ENCODE data around the gene RERE. TPM values are rescaled to one million over a fixed set of nuclear protein-coding genes. Genes with fewer than 3 reads are reported as not detected.

Gene RERE
- total RNA-seq, 2 experiments from 2014 or later: 96.6 to 101 TPM

GRCh38 chr1:8674912-8675311 is 142.5 kb downstream of the RERE start:
- H3K4me1 Mint-ChIP-seq: peaks cover 25% of the 10 kb centered on the region
- ChIA-PET CTCF (interaction anchor here (1.0 to 7.0 kb wide), 4 partner anchors 27 to 265 kb away, joined by 3 to 73 read pairs (median 12); no protein-coding TSS in a partner anchor), POLR2A (interaction anchor here (0.6 to 2.1 kb wide), 3 partner anchors 11 to 29 kb away, joined by 3 to 8 read pairs (median 3); no protein-coding TSS in a partner anchor)
- H3K27ac Mint-ChIP-seq: no peak overlapping the region
- H3K27me3 Mint-ChIP-seq: no peaks in the 10 kb centered on the region
- H3K4me3 Mint-ChIP-seq: no peak overlapping the region
- no peaks in the 10 kb centered on the region for H3K9me3 Mint-ChIP-seq
- peaks cover 7% of the 10 kb centered on the region for H3K36me3 Mint-ChIP-seq (ENCODE audit: low read depth)
- no peak for DNase-seq

- Mint-ChIP-seq H3K4me3 (no peak overlapping the region), H3K9me3 (no peaks in the 10 kb centered on the region), H3K36me3 (ENCODE audit: low read depth) (peaks cover 7% of the 10 kb centered on the region), H3K4me1 (peaks cover 30% of the 10 kb centered on the region), H3K27ac (no peak overlapping the region), H3K27me3 (no peaks in the 10 kb centered on the region)
- ChIA-PET CTCF (interaction anchor here (0.5 to 7.0 kb wide), 8 partner anchors 23 to 265 kb away, joined by 3 to 73 read pairs (median 4); no protein-coding TSS in a partner anchor), POLR2A (interaction anchor here (0.6 to 2.1 kb wide), 2 partner anchors 26 to 28 kb away, joined by 3 to 8 read pairs; no protein-coding TSS in a partner anchor)
- DNase-seq: no peak
Observed at GRCh38 chr1:8674481-8674880, 143.0 kb downstream of the RERE start.

GRCh38 chr1:8671306-8671917 is 146.0 kb downstream of the RERE start:
- POLR2A ChIA-PET: no interaction called here
- H3K36me3 Mint-ChIP-seq (ENCODE audit: low read depth): no peaks in the 10 kb centered on the region

GRCh38 chr1:8670371-8670818 is 147.0 kb downstream of the RERE start:
- CTCF ChIA-PET: interaction anchor here (0.8 to 7.0 kb wide), 15 partner anchors 9 to 261 kb away, joined by 3 to 73 read pairs (median 4); no protein-coding TSS in a partner anchor
- H3K4me1 Mint-ChIP-seq: peaks cover 39% of the 10 kb centered on the region
- H3K4me3 Mint-ChIP-seq: no peak overlapping the region
- H3K27ac Mint-ChIP-seq: no peak overlapping the region
- H3K36me3 Mint-ChIP-seq (ENCODE audit: low read depth): no peaks in the 10 kb centered on the region
- H3K27me3 Mint-ChIP-seq: no peaks in the 10 kb centered on the region
- no peak for DNase-seq
- POLR2A ChIA-PET: interaction anchor here (0.9 to 1.9 kb wide), 6 partner anchors 9 to 109 kb away, joined by 3 to 5 read pairs (median 4); no protein-coding TSS in a partner anchor
- H3K9me3 Mint-ChIP-seq: no peaks in the 10 kb centered on the region

More at GRCh38 chr1:8671306-8671917, 146.0 kb downstream of the RERE start:
- no peak overlapping the region for H3K4me3 Mint-ChIP-seq
- H3K27ac Mint-ChIP-seq: no peak overlapping the region
- H3K27me3 Mint-ChIP-seq: no peaks in the 10 kb centered on the region
- H3K9me3 Mint-ChIP-seq: no peaks in the 10 kb centered on the region
- CTCF ChIA-PET: interaction anchor here (0.6 to 7.0 kb wide), 20 partner anchors 9 to 509 kb away, joined by 3 to 73 read pairs (median 4); no protein-coding TSS in a partner anchor
- H3K4me1 Mint-ChIP-seq: peaks cover 39% of the 10 kb centered on the region
- DNase-seq: no peak

GRCh38 chr1:8669606-8670335 is 147.7 kb downstream of the RERE start:
- Mint-ChIP-seq H3K27me3 (no peaks in the 10 kb centered on the region), H3K36me3 (ENCODE audit: low read depth) (no peaks in the 10 kb centered on the region), H3K4me1 (peaks cover 39% of the 10 kb centered on the region), H3K27ac (no peak overlapping the region), H3K9me3 (no peaks in the 10 kb centered on the region), H3K4me3 (no peak overlapping the region)
- POLR2A ChIA-PET: interaction anchor here (0.9 to 1.9 kb wide), 9 partner anchors 10 to 109 kb away, joined by 3 to 12 read pairs (median 4); no protein-coding TSS in a partner anchor
- CTCF ChIA-PET: interaction anchor here (0.6 to 7.0 kb wide), 15 partner anchors 9 to 917 kb away, joined by 3 to 73 read pairs (median 4); no protein-coding TSS in a partner anchor
- DNase-seq: no peak

GRCh38 chr1:8667869-8668594 is 149.4 kb downstream of the RERE start:
- H3K27me3 Mint-ChIP-seq: no peaks in the 10 kb centered on the region
- DNase-seq: no peak
- no peak overlapping the region for H3K4me3 Mint-ChIP-seq
- H3K27ac Mint-ChIP-seq: no peak overlapping the region
- CTCF ChIA-PET: interaction anchor here (0.8 to 7.0 kb wide), 2 partner anchors 66 to 106 kb away, joined by 3 to 73 read pairs; no protein-coding TSS in a partner anchor
- H3K4me1 Mint-ChIP-seq: peaks cover 39% of the 10 kb centered on the region
- H3K36me3 Mint-ChIP-seq (ENCODE audit: low read depth): no peaks in the 10 kb centered on the region
- POLR2A ChIA-PET: no interaction called here
- H3K9me3 Mint-ChIP-seq: no peaks in the 10 kb centered on the region

- Mint-ChIP-seq H3K27me3 (no peaks in the 10 kb centered on the region), H3K27ac (no peak overlapping the region), H3K4me1 (peaks cover 34% of the 10 kb centered on the region), H3K36me3 (ENCODE audit: low read depth) (peaks cover 3% of the 10 kb centered on the region), H3K4me3 (no peak overlapping the region), H3K9me3 (no peaks in the 10 kb centered on the region)
- ChIA-PET CTCF (interaction anchor here (0.8 to 1.5 kb wide), 5 partner anchors 19 to 182 kb away, joined by 3 to 5 read pairs (median 3); no protein-coding TSS in a partner anchor), POLR2A (interaction anchor here (0.6 to 1.6 kb wide), 4 partner anchors 14 to 37 kb away, joined by 3 to 4 read pairs (median 4); no protein-coding TSS in a partner anchor)
- DNase-seq: no peak
Observed at GRCh38 chr1:8666389-8667167, 150.9 kb downstream of the RERE start.

GRCh38 chr1:8665833-8666232 is 151.6 kb downstream of the RERE start:
- no peaks in the 10 kb centered on the region for H3K9me3 Mint-ChIP-seq
- H3K36me3 Mint-ChIP-seq (ENCODE audit: low read depth): peaks cover 3% of the 10 kb centered on the region
- DNase-seq: no peak
- no peak overlapping the region for H3K4me3 Mint-ChIP-seq
- H3K4me1 Mint-ChIP-seq: peaks cover 28% of the 10 kb centered on the region
- CTCF ChIA-PET: interaction anchor here (0.8 to 1.5 kb wide), 3 partner anchors 18 to 105 kb away, joined by 3 to 5 read pairs (median 4); no protein-coding TSS in a partner anchor
- POLR2A ChIA-PET: interaction anchor here (1.2 to 1.6 kb wide), 2 partner anchors 13 to 19 kb away, joined by 3 to 4 read pairs; no protein-coding TSS in a partner anchor
- no peak overlapping the region for H3K27ac Mint-ChIP-seq
- H3K27me3 Mint-ChIP-seq: no peaks in the 10 kb centered on the region

GRCh38 chr1:8664887-8665286 is 152.6 kb downstream of the RERE start:
- no peak for DNase-seq
- Mint-ChIP-seq H3K27me3 (no peaks in the 10 kb centered on the region), H3K36me3 (ENCODE audit: low read depth) (peaks cover 3% of the 10 kb centered on the region), H3K9me3 (no peaks in the 10 kb centered on the region), H3K27ac (no peak overlapping the region), H3K4me1 (peaks cover 18% of the 10 kb centered on the region), H3K4me3 (no peak overlapping the region)
- ChIA-PET POLR2A (interaction anchor here (0.9 to 1.6 kb wide), 3 partner anchors 14 to 20 kb away, joined by 3 to 4 read pairs (median 3); no protein-coding TSS in a partner anchor), CTCF (interaction anchor here (0.7 kb wide), 1 partner anchor 9 kb away, joined by 3 read pairs; no protein-coding TSS in a partner anchor)

- H3K4me3 Mint-ChIP-seq: no peak overlapping the region
- CTCF ChIA-PET: interaction anchor here (1.0 kb wide), 1 partner anchor 13 kb away, joined by 3 read pairs; no protein-coding TSS in a partner anchor
- H3K4me1 Mint-ChIP-seq: peaks cover 11% of the 10 kb centered on the region
- peaks cover 3% of the 10 kb centered on the region for H3K36me3 Mint-ChIP-seq (ENCODE audit: low read depth)
- H3K27me3 Mint-ChIP-seq: no peaks in the 10 kb centered on the region
- DNase-seq: no peak
- no peak overlapping the region for H3K27ac Mint-ChIP-seq
- no peaks in the 10 kb centered on the region for H3K9me3 Mint-ChIP-seq
- POLR2A ChIA-PET: interaction anchor here (1.0 to 1.1 kb wide), 2 partner anchors 11 to 13 kb away, joined by 3 to 4 read pairs; no protein-coding TSS in a partner anchor
Observed at GRCh38 chr1:8663915-8664329, 153.5 kb downstream of the RERE start.

GRCh38 chr1:8663090-8663802 is 154.2 kb downstream of the RERE start:
- Mint-ChIP-seq H3K9me3 (no peaks in the 10 kb centered on the region), H3K36me3 (ENCODE audit: low read depth) (peaks cover 3% of the 10 kb centered on the region), H3K27me3 (no peaks in the 10 kb centered on the region), H3K4me3 (no peak overlapping the region), H3K27ac (no peak overlapping the region), H3K4me1 (peaks cover 5% of the 10 kb centered on the region)
- ChIA-PET POLR2A (interaction anchor here (1.0 to 1.5 kb wide), 2 partner anchors 11 to 12 kb away, joined by 3 to 4 read pairs; no protein-coding TSS in a partner anchor), CTCF (interaction anchor here (0.9 to 1.3 kb wide), 4 partner anchors 9 to 102 kb away, joined by 3 read pairs; no protein-coding TSS in a partner anchor)
- DNase-seq: no peak

All from activated CD4-positive, alpha-beta memory T cell treated with anti-CD3 and anti-CD28 coated beads, Interleukin-2, amount 10 ng/mL, durations not matched to agents 7 days and 5 days (primary cell).